AG09309 (cell line): ENCODE measurements around the gene ABHD10.
"Not testable (repeated sequence)": the region's sequence is repeated elsewhere in the genome, so short reads cannot be mapped to it uniquely, and the experiment has no call there.

Experiments
- DNase-seq: peaks from one replicate; pipeline ENCODE4 v3.0.0-alpha.2; 2010; ENCODE audit warnings: low read depth
- H3K4me3 ChIP-seq: 2 replicates; pipeline ENCODE4 v1.5.1; 2011; ENCODE audit warnings: mild to moderate bottlenecking, low read depth, low read length, moderate library complexity; ENCODE audit not compliant: control insufficient read depth
- TF ChIP-seq, protein P1 (sequence below): IDR thresholded peaks from 2 replicates; pipeline ENCODE4 v1.5.1; 2011; ENCODE audit warnings: mild to moderate bottlenecking, low read depth, low read length, inconsistent platforms; ENCODE audit not compliant: insufficient read depth, control insufficient read depth; ENCODE audit errors: missing control alignments

Gene ABHD10

DNA sequence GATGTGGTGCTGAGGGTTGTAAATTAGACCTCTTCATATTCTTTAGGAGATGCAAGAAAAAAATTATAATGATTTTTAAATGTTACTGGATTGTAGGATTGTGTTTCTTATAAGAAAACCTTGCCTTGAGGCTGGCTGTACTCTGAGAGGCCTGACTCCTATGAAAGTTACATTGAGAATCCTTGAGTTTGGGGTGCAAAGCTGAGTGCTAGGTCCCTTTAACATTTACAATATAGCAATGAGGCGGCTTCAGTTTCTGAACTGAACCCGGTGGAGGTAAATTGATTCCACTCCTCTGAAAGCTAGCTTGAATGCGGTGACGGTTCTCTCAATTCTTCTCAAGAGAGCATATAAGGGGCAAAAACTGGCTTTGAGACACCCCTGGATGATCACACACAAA is 55.6 kb downstream of the ABHD10 start, which contains the start of gene TMPRSS7:
TMPRSS7 (plus strand) TSS at position 301 of the 400 bp plus-strand sequence. CDS start 110 bp downstream, outside the sequence.
- TF ChIP-seq, protein P1, sequence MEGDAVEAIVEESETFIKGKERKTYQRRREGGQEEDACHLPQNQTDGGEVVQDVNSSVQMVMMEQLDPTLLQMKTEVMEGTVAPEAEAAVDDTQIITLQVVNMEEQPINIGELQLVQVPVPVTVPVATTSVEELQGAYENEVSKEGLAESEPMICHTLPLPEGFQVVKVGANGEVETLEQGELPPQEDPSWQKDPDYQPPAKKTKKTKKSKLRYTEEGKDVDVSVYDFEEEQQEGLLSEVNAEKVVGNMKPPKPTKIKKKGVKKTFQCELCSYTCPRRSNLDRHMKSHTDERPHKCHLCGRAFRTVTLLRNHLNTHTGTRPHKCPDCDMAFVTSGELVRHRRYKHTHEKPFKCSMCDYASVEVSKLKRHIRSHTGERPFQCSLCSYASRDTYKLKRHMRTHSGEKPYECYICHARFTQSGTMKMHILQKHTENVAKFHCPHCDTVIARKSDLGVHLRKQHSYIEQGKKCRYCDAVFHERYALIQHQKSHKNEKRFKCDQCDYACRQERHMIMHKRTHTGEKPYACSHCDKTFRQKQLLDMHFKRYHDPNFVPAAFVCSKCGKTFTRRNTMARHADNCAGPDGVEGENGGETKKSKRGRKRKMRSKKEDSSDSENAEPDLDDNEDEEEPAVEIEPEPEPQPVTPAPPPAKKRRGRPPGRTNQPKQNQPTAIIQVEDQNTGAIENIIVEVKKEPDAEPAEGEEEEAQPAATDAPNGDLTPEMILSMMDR, result no peak
- H3K4me3 ChIP-seq, result no peak within 1 kb of the TSS
- DNase-seq, result no peak

DNA sequence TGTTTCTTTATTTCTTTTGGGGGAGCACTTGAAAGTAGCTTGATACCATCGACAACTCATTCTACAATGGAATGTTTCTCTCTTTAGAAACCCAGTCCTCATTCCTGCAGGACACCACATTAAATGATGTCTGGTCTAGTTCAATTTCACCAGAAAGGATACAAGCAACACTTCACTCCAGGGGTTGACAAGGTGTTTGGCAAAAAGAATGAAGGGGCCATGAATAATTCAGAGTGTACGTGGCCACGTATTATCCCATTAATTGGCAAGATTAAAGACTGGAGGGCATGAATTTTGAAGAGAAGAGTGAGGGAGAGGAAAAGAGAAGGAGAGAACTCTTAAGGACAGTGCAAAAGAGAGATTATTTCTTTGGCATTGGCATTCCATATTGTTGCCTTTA is 56.4 kb downstream of the ABHD10 start:
- DNase-seq, result no peak
- no peak overlapping the region for H3K4me3 ChIP-seq
- TF ChIP-seq, protein P1, result no peak

DNA sequence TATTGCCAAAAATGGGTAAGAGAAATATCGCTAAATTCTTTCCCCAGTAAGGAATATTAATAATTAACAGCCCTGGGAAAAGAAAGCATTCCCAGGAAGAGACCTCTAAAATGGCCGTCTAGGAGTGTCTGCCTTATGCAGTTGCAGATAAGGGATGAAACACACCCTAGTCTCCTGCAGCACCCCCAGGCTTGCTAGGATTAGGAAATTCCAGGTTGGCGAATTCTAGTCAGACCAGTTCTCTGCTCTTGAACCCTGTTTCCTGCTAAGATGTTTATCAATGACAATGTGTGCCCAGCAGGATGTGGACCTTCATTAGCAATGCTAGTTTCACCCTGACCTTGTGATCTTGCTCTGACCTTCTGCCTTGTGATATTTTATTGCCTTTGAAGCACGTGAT is 58.4 kb downstream of the ABHD10 start:
- not testable (repeated sequence) for H3K4me3 ChIP-seq, DNase-seq

DNA sequence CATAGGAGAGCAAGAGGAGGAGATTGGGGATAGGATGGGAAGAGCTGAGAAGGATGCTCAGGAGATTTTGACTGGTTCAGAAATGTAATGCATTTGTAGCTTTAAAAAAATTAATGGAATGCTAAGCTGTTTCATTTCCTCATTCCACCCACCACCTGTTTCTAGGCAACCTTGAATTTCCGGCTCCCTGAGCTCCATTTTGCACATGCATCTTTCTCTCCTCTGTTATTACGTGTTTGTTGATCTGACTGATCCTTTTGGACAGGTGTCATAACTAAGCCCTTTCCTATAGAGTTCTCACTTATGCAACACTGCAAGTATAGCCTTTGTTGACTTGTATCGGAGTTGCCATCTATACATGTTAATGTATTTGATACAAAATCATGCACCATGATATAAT is 60.0 kb downstream of the ABHD10 start:
- no peak overlapping the region for H3K4me3 ChIP-seq
- TF ChIP-seq, protein P1, result no peak
- DNase-seq, result no peak

DNA sequence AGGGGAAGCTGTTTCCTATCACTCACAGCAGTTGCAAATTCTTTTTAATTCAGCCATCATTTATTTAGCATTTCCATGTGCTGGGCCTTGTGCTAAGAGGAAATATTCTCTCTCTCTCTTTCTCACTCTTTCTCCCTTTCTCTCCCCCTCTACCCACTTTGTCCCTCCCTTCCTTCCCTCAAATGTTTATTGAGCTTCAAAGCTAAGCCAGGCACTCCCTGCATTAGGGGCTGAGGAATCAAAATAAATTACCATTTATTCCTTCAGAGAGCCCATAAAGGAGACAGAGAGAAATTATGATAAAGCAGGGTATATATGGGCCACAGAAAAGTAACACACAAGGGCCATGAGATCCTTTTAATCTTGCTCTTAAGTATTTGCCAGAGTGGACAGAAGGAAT is 62.5 kb downstream of the ABHD10 start:
- H3K4me3 ChIP-seq, result no peak overlapping the region
- no peak for DNase-seq
- TF ChIP-seq, protein P1, result no peak

DNA sequence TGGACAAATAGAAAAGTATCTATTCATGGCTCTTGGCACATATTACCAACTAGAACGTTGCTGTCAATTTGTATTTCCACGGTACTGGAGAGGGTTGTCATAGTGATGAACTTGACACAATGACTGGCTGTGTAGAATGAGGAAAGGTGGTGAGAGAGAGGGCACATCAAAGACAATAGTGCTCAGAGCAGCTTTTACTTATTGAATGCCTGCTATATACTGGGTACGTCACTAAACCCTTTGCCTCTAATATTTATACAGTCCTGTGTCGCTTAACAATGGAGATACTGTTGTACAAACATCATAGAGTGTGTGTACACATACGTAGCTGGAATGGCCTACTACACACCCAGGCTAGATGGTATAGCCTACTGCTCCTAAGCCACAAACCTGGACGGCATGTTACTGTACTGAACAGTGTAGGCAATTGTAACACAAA is 64.0 kb downstream of the ABHD10 start:
- no peak for DNase-seq
- H3K4me3 ChIP-seq, result no peak overlapping the region
- TF ChIP-seq, protein P1, result no peak
